ENCODE results near the gene NKAIN1. TPM values are rescaled to one million over a fixed set of nuclear protein-coding genes. Genes with fewer than 3 reads are reported as not detected.

NKAIN1 gene
- total RNA-seq, 2 experiments from 2014 or later = not detected

DNA sequence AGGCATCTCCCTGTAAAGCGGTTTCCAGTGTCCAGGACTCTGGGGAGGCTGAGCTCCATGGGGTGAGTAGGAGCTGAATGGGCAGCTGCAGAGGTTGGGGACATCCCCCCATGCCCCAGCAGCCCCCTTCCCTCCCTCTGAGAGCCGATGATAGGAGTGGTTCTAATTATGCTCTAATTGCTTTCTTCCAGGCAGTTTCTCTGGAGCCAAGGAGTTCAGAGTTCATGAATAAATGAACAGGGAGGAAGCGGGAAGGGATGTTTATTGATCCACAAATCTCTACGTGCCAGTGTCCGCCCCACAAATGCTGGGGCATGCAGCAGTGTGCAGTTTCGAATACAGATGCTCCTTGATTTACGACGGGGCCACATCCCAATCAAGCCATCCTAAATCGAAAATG, 15.6 kb downstream of the NKAIN1 start:
- no peak for DNase-seq (ENCODE audit: low spot score)
- H3K4me3 ChIP-seq (ENCODE audit: low read depth, low read length, poor library complexity, severe bottlenecking) = no peak overlapping the region
- no peaks in the 10 kb centered on the region for H3K4me1 ChIP-seq (ENCODE audit: insufficient read depth, low read length, poor library complexity, severe bottlenecking)
- H3K36me3 ChIP-seq (ENCODE audit: insufficient read depth, low read length) = no peaks in the 10 kb centered on the region
- no peak overlapping the region for H3K4me2 ChIP-seq (ENCODE audit: low read length)
- intact Hi-C loops (cut with micrococcal nuclease; ENCODE audit: unreplicated experiment) = no loop called here
- TF ChIP-seq EZH2phosphoT487 (IDR thresholded peaks at IDR 0.05; ENCODE audit: borderline replicate concordance, low read depth, low read length) = no peak
- no peaks in the 10 kb centered on the region for H3K9me2 ChIP-seq (ENCODE audit: insufficient read depth, low read length)
- H4K20me1 ChIP-seq (ENCODE audit: insufficient read depth, low read length) = no peaks in the 10 kb centered on the region
- no peaks in the 10 kb centered on the region for H3K9me3 ChIP-seq (ENCODE audit: low read length)
- no peak overlapping the region for H3K27ac ChIP-seq (ENCODE audit: low read depth, low read length, poor library complexity, severe bottlenecking)
- no TSS peak for BruUV-seq (replicated peaks)
- H2AFZ ChIP-seq (ENCODE audit: low read length) = no peak overlapping the region
- no peaks in the 10 kb centered on the region for H3K79me2 ChIP-seq (ENCODE audit: insufficient read depth, low read depth, low read length)
- ChIA-PET CTCF (ENCODE audit: unreplicated experiment) (no interaction called here), POLR2A (no interaction called here)

DNA sequence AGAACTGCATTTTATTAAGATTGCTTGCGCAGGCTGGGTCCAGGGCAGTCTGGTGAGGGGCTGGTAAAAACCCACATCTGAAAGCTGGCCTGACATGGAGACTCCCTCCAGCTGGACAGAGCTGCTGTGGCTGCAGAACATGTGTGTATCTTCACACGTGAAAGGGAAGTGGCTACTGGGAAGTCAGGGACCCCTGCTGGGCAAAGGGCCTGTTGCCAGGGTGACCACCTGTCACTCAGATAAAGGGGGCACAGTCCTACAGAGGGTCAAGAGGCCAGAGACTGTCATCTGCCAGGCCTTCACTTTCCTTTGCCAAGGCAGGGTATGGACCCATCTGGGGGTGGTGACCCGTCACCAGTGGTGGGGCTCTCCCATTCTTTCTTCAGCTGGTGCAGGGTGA, 17.5 kb downstream of the NKAIN1 start:
- Histone ChIP-seq H3K9me2 (ENCODE audit: insufficient read depth, low read length) (no peaks in the 10 kb centered on the region), H3K4me2 (ENCODE audit: low read length) (no peak overlapping the region), H3K27ac (ENCODE audit: low read depth, low read length, poor library complexity, severe bottlenecking) (no peak overlapping the region), H4K20me1 (ENCODE audit: insufficient read depth, low read length) (no peaks in the 10 kb centered on the region), H3K79me2 (ENCODE audit: insufficient read depth, low read depth, low read length) (no peaks in the 10 kb centered on the region), H3K36me3 (ENCODE audit: insufficient read depth, low read length) (no peaks in the 10 kb centered on the region), H3K9me3 (ENCODE audit: low read length) (no peaks in the 10 kb centered on the region), H3K4me3 (ENCODE audit: low read depth, low read length, poor library complexity, severe bottlenecking) (no peak overlapping the region), H3K4me1 (ENCODE audit: insufficient read depth, low read length, poor library complexity, severe bottlenecking) (no peaks in the 10 kb centered on the region), H2AFZ (ENCODE audit: low read length) (no peak overlapping the region)
- no TSS peak for BruUV-seq (replicated peaks)
- TF ChIP-seq EZH2phosphoT487 (IDR thresholded peaks at IDR 0.05; ENCODE audit: borderline replicate concordance, low read depth, low read length) = no peak
- TF ChIP-seq, protein P1, sequence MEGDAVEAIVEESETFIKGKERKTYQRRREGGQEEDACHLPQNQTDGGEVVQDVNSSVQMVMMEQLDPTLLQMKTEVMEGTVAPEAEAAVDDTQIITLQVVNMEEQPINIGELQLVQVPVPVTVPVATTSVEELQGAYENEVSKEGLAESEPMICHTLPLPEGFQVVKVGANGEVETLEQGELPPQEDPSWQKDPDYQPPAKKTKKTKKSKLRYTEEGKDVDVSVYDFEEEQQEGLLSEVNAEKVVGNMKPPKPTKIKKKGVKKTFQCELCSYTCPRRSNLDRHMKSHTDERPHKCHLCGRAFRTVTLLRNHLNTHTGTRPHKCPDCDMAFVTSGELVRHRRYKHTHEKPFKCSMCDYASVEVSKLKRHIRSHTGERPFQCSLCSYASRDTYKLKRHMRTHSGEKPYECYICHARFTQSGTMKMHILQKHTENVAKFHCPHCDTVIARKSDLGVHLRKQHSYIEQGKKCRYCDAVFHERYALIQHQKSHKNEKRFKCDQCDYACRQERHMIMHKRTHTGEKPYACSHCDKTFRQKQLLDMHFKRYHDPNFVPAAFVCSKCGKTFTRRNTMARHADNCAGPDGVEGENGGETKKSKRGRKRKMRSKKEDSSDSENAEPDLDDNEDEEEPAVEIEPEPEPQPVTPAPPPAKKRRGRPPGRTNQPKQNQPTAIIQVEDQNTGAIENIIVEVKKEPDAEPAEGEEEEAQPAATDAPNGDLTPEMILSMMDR (conservative IDR thresholded peaks at IDR 0.05; ENCODE audit: low read length) = no peak
- intact Hi-C loops (cut with micrococcal nuclease; ENCODE audit: unreplicated experiment) = no loop called here
- no peak for DNase-seq (ENCODE audit: low spot score)
- ChIA-PET CTCF (ENCODE audit: unreplicated experiment) (no interaction called here), POLR2A (no interaction called here)

DNA sequence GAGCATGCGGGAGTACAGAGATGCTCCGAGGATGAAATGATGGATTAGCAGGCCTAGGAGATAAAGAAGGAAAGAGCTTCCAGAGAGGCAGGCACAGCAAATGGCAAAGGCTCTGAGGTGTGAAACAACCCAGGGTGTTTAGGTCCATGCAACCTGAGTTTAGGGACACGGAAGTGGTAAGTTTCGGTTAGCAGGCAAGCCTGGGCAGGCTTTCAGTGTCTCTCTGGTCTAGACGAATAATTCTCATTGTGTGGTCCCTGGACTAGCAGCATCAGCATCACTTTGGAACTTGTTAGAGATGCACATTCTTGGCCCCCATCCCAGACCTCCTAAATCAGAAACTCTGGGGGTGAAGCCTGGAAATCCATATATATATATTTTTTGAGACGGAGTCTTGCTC, 18.6 kb downstream of the NKAIN1 start:
- no peaks in the 10 kb centered on the region for H3K9me2 ChIP-seq (ENCODE audit: insufficient read depth, low read length)
- H2AFZ ChIP-seq (ENCODE audit: low read length) = no peak overlapping the region
- no peaks in the 10 kb centered on the region for H3K79me2 ChIP-seq (ENCODE audit: insufficient read depth, low read depth, low read length)
- no peak overlapping the region for H3K4me2 ChIP-seq (ENCODE audit: low read length)
- H3K27ac ChIP-seq (ENCODE audit: low read depth, low read length, poor library complexity, severe bottlenecking) = no peak overlapping the region
- no peak for DNase-seq (ENCODE audit: low spot score)
- ChIA-PET CTCF (ENCODE audit: unreplicated experiment) (no interaction called here), POLR2A (no interaction called here)
- no peaks in the 10 kb centered on the region for H4K20me1 ChIP-seq (ENCODE audit: insufficient read depth, low read length)
- intact Hi-C loops (cut with micrococcal nuclease; ENCODE audit: unreplicated experiment) = no loop called here
- H3K9me3 ChIP-seq (ENCODE audit: low read length) = no peaks in the 10 kb centered on the region
- H3K4me1 ChIP-seq (ENCODE audit: insufficient read depth, low read length, poor library complexity, severe bottlenecking) = no peaks in the 10 kb centered on the region
- TF ChIP-seq, protein P1 (conservative IDR thresholded peaks at IDR 0.05; ENCODE audit: low read length) = no peak
- no peak for TF ChIP-seq EZH2phosphoT487 (IDR thresholded peaks at IDR 0.05; ENCODE audit: borderline replicate concordance, low read depth, low read length)
- no peak overlapping the region for H3K4me3 ChIP-seq (ENCODE audit: low read depth, low read length, poor library complexity, severe bottlenecking)
- no peaks in the 10 kb centered on the region for H3K36me3 ChIP-seq (ENCODE audit: insufficient read depth, low read length)
- no TSS peak for BruUV-seq (replicated peaks)

Measured in OCI-LY7 (cell line).